OCI-LY3 (cell line): ENCODE results near the gene MUC13.

Source experiments
- CTCF ChIP-seq: fragments of 200-600, 300-600 bp; sonication (generic); IDR thresholded peaks from 2 replicates; pipeline ENCODE4 v1.5.1; 2014; ENCODE audit warnings: antibody characterized with exemption, low read length, low read depth
- EZH2phosphoT487 ChIP-seq: fragments of 200-600 bp; shearing (Covaris generic); IDR thresholded peaks from 2 replicates; pipeline ENCODE4 v1.6.1; 2018; ENCODE audit warnings: antibody characterized with exemption, mixed run types, low read depth

GRCh38 chr3:124939661-124940060 lies 5.1 kb upstream of the MUC13 start:
- TF ChIP-seq CTCF: no peak
- TF ChIP-seq EZH2phosphoT487: no peak
